Ovary (tissue), 3 donors: Measurements from ENCODE around the gene TOMM70.

ENCODE experiments used
- CTCF ChIP-seq, 3 donors: fragments of 450-650 bp in 2 of 3; fragments of 200-600 bp in 1 of 3; IDR thresholded peaks; one replicate each; pipeline versions ENCODE4 v1.5.1 to v1.8.0; 2016 to 2022; ENCODE audit warnings: antibody characterized with exemption in 3 of 3, mild to moderate bottlenecking in 1 of 3
- POLR2A ChIP-seq: fragments of 450-650 bp; IDR thresholded peaks from one replicate; pipeline ENCODE4 v1.6.1; 2017; ENCODE audit warnings: antibody characterized with exemption, mild to moderate bottlenecking, moderate library complexity
- donor health status: DM: no; HTN: no; CAD: no.

GRCh38 chr3:100340527-100340926, 60.4 kb downstream of the TOMM70 start:
- TF ChIP-seq POLR2A (no peak), CTCF (IDR thresholded peaks at IDR 0.05) (no peak)
